ENCODE measurements around the gene CDH4. TPM values are rescaled to one million over a fixed set of nuclear protein-coding genes. Genes with fewer than 3 reads are reported as not detected.

The CDH4 gene
- total and polyA plus RNA-seq, 2 of the 8 experiments (the other 6 are each of a cell fraction or from before 2014, with no cell fraction given), result 4.3 to 7.9 TPM

- Histone ChIP-seq H3K4me3 (ENCODE audit: extremely low read depth in 1 of 4, insufficient read depth in 2 of 4, low read depth in 3 of 4, low read length in 4 of 4) (no peak overlapping the region), H4K91ac (replicated peaks; ENCODE audit: insufficient read length, low read length) (no peak overlapping the region), H2BK20ac (ENCODE audit: low read length) (no peak overlapping the region), H2AFZ (ENCODE audit: low read length) (no peak overlapping the region), H3K4me2 (ENCODE audit: insufficient read depth in 1 of 2, low read depth in 2 of 2, low read length in 2 of 2) (no peak overlapping the region), H3K36me3 (ENCODE audit: control insufficient read depth in 2 of 4, insufficient read depth in 4 of 4, low read length in 3 of 4) (no peaks in the 10 kb centered on the region), H3K4me1 (replicated peaks in 1 of 4; ENCODE audit: control insufficient read depth in 3 of 4, insufficient read depth in 4 of 4, low read length in 3 of 4) (no peaks in the 10 kb centered on the region), H3K23me2 (ENCODE audit: low read depth, low read length) (no peaks in the 10 kb centered on the region), H4K8ac (ENCODE audit: extremely low read depth, insufficient read depth, low read length) (no peak overlapping the region; the same call in 1 of the 2 replicates), H3K79me1 (ENCODE audit: low read depth, low read length) (no peaks in the 10 kb centered on the region; the same call in 1 of the 2 replicates), H3K9me3 (ENCODE audit: insufficient read depth in 2 of 2, low read depth in 1 of 2, low read length in 1 of 2) (peaks cover 0 to 5% of the 10 kb centered on the region in 2 experiments; a peak in 1 of 4 replicates), H3K9ac (replicated peaks in 1 of 4; ENCODE audit: extremely low read depth in 1 of 4, low read depth in 3 of 4, low read length in 3 of 4) (no peak overlapping the region), H3K56ac (replicated peaks; ENCODE audit: insufficient read length, low read depth, low read length) (no peak overlapping the region), H3K27me3 (replicated peaks in 1 of 4; ENCODE audit: control insufficient read depth in 3 of 4, extremely low read depth in 1 of 4, insufficient read depth in 3 of 4, low read length in 3 of 4) (peaks cover 0 to 9% (median 5%) of the 10 kb centered on the region in 4 experiments; a peak in 4 of 7 replicates), H2BK15ac (ENCODE audit: low read length) (no peak overlapping the region), H3K79me2 (ENCODE audit: control insufficient read depth in 1 of 2, insufficient read depth in 2 of 2, low read length in 2 of 2) (no peaks in the 10 kb centered on the region), H3K4ac (replicated peaks; ENCODE audit: insufficient read length, low read depth, low read length) (no peak overlapping the region), H3K18ac (ENCODE audit: extremely low read depth, low read length) (no peak overlapping the region), H3K23ac (ENCODE audit: insufficient read length) (no peak overlapping the region), H3K14ac (ENCODE audit: insufficient read length) (no peak overlapping the region), H2BK12ac (ENCODE audit: low read depth, low read length) (0 out of 2 replicates have a peak overlapping the region, but pooled peaks have one; percentile 17), H2BK120ac (replicated peaks; ENCODE audit: low read depth, low read length) (no peak overlapping the region), H3K27ac (ENCODE audit: low read depth, low read length) (no peak overlapping the region), H2AK5ac (ENCODE audit: low read depth, low read length) (no peak overlapping the region), H4K5ac (ENCODE audit: insufficient read length, low read depth, low read length) (no peak overlapping the region), H4K20me1 (replicated peaks in 1 of 2; ENCODE audit: control insufficient read depth in 1 of 2, insufficient read depth in 2 of 2, low read length in 2 of 2) (peaks cover 0 to 4% of the 10 kb centered on the region in 2 experiments), H2BK5ac (ENCODE audit: low read depth, low read length) (no peak overlapping the region)
- ChIA-PET POLR2A (ENCODE audit: partially characterized antibody) (no interaction called here), CTCF (ENCODE audit: partially characterized antibody) (no interaction called here)
- DNase-seq (ENCODE audit: low read depth in 1 of 2, low spot score in 2 of 2) (no peak), FAIRE-seq (no peak)
- WGBS, 2 experiments (ENCODE audit: extremely low coverage in 1 of 2, insufficient coverage in 1 of 2, insufficient read length in 1 of 2, insufficient replicate concordance in 2 of 2, low coverage in 1 of 2, low lambda C conversion rate in 2 of 2, missing lambda C conversion rate in 1 of 2), result 93% methylated on average over 7 of the region's 7 CpGs; no CpG with 5 or more reads in 1 of the 2 experiments
- TF ChIP-seq TBP (IDR thresholded peaks at IDR 0.05; ENCODE audit: low read depth, low read length) (no peak), GABPA (IDR thresholded peaks at IDR 0.05; ENCODE audit: borderline replicate concordance, insufficient read depth, low read length) (no peak), POLR2AphosphoS5 (IDR thresholded peaks at IDR 0.05; ENCODE audit: low read depth, low read length) (no peak), PHF8 (conservative IDR thresholded peaks at IDR 0.05; ENCODE audit: low read depth, low read length) (no peak), ASH2L (IDR thresholded peaks at IDR 0.05; ENCODE audit: low read length) (no peak), RAD21 (IDR thresholded peaks at IDR 0.05 in 1 of 2, conservative IDR thresholded peaks at IDR 0.05 in 1 of 2; ENCODE audit: low read depth in 2 of 2, low read length in 2 of 2) (no peak), TAF1 (IDR thresholded peaks at IDR 0.05; ENCODE audit: low read depth, low read length) (no peak), KDM1A (IDR thresholded peaks at IDR 0.05; ENCODE audit: borderline replicate concordance, low read length) (no peak), KDM4A (IDR thresholded peaks at IDR 0.05; ENCODE audit: low read depth, low read length, severe bottlenecking) (no peak), CREB1 (IDR thresholded peaks at IDR 0.05) (no peak), CHD1 (IDR thresholded peaks at IDR 0.05; ENCODE audit: low read depth, low read length) (no peak), BACH1 (IDR thresholded peaks at IDR 0.05; ENCODE audit: low read length) (no peak), EP300 (IDR thresholded peaks at IDR 0.05; ENCODE audit: borderline replicate concordance in 1 of 2, low read depth in 2 of 2, low read length in 2 of 2) (no peak), TAF7 (optimal IDR thresholded peaks at IDR 0.05; ENCODE audit: borderline replicate concordance, low read depth, low read length) (no peak), SAP30 (IDR thresholded peaks at IDR 0.05; ENCODE audit: insufficient read depth, insufficient replicate concordance, low read length) (no peak)
These were observed 147.4 kb downstream of the CDH4 start for GRCh38 chr20:61399433-61399832.

Measured in H1 (cell line).